Activated T-cell treated with anti-CD3 and anti-CD28 coated beads, Interleukin-2, amount 50 U/mL, for 1 hour (primary cell): ENCODE results near the gene PREX1.
"Not testable (repeated sequence)": the region's sequence is repeated elsewhere in the genome, so short reads cannot be mapped to it uniquely, and the experiment has no call there.

Experiments used
- DNase-seq: peaks from one replicate; pipeline ENCODE4 v3.0.0-alpha.2; 2020

PREX1 gene

DNA sequence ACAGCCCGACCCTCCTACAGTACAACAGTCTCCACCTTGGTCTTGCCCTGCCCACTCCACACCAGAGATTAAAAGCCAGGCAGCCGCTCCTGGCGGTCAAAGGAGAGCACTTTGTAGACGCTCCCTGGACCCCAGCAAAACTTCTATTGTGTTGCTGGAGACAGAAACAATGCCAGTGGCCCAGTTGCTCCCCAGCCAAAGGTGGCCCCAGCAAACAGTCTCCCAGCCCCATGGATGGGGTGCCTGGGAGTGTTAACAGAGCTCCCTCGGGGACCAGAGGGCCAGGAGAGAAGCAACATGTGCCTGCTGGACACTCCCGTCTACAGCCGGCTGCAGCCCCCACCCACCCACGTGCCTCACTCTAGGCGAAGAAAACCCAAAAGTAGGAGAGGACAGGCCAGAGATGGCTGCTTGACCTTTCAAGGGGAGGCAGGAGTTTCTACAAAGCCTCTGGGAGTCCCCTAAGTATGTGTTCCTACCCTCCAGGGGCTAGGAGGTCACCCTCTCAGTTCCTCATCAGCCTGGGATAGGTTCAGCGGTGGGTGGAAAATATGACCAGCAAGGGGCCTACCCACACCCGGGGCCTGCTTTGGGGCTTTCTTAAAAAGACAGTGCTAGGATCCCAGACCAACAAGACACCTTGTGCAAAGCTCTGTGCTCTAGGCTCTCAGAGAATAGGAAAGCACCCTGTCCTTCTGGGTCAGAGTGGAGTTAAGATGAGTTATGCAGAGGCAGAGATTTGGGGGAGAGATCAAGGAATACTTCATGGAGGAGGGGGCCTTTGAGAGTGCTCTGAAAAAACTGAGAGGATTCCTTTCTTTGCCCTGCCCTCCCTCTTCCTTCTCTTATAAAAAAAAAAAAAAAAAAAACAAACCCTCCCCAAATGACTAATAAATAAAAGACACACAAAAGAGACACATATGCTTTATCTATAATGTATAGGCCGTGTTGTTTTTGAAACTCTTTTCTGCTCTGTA lies 19.0 kb upstream of the PREX1 start:
- no peak for DNase-seq

GRCh38 chr20:48845721-48846306 lies 18.0 kb upstream of the PREX1 start:
- no peak for DNase-seq

DNA sequence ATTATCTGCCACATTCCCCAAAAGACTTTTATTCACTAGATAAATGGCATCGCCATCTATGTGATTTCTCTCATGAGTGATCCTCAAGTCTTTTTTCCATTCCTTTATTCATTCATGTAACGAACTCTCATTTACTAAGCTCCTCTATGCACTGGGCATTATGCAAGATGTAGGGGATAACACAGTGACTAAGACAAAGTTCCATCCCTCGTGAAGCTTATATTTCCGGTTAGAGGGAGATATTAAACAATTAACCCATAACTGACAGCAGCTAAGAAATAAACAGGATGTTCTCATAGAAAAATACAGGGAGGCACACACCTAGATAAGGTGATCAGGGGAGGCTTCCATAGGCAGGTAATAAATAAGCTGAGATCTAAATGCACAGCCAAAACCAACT lies 17.2 kb upstream of the PREX1 start:
- DNase-seq, result no peak

DNA sequence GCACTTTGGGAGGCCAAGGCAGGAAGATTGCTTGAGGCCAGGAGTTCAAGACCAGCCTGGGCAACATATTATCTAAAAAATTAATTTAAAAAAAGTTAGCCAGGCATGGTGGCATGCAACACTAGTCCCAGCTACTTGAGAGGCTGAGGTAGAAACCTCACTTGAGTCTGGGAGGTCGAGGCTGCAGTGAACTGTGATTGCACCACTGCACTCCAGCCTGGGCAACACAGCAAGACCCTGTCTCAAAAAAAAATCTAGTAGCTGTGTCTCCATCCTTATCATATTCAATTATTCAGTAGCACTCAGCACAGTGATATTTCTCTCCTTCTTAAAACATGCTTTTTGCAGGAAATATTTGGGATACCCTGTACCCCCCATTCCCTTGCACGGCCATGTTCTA lies 16.1 kb upstream of the PREX1 start:
- not testable (repeated sequence) for DNase-seq

- DNase-seq, result no peak
Observed at GRCh38 chr20:48843057-48843806, 15.4 kb upstream of the PREX1 start.

DNA sequence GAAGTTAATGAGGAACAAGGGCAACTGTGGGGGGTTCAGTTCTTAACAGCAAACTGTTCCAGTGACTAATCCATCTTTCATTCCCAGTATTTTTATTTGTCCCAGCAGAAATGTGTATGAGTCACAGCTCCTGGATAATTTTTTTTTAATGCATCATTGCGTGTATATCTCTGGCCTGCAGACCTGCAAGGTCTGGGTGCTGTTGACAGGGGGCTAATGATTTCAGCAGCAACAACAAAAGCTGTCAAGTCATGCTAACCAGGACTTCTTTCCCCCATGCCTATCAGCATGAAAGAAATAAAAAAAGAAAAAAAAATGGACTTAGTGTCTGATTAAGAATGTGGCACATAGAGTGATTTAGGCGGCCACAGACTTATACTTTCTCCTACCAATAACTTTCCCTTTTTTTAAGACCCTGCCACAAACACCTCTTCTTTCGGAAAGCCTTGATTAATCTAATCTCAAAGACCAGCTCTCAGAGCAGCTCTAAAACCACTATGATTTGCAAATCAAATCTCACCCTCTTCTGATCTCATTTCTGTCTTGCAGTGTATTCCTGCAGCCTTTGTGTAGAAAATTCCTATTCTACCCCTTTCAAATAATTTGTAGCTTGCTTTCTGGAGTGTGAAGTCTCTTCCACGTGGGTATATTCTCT lies 14.2 kb upstream of the PREX1 start:
- DNase-seq, result no peak

DNA sequence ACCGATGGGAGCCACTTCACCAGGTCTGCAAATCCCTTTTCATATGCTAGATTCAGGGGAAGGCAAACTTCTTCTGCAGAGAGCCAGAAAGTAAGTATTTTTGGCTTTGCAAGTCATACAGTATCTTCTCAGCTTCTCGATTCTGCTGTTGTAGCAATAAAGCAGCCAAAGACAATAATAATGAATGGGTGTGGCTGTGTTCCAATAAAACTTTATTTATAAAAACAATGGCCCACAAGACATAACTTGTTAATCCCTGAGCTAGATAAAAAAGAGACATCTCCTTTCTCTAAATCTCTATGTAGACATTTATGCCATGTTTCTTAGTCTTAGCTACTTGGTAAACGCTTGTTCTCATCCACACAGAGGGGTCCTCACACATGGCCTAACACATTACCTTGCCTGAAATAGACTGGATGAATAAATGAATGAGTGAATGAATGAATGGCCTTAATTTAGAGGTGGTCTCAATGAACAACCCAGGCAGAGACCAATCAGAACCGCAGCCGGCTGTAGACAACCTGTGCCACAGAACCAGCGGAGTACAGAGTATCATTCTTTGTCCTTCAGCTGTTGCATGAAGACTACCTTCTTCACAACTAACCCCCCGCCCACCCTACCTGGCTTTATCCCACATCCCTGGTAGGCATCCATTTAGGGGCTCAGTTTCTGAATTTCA lies 13.5 kb upstream of the PREX1 start:
- DNase-seq, result no peak

DNA sequence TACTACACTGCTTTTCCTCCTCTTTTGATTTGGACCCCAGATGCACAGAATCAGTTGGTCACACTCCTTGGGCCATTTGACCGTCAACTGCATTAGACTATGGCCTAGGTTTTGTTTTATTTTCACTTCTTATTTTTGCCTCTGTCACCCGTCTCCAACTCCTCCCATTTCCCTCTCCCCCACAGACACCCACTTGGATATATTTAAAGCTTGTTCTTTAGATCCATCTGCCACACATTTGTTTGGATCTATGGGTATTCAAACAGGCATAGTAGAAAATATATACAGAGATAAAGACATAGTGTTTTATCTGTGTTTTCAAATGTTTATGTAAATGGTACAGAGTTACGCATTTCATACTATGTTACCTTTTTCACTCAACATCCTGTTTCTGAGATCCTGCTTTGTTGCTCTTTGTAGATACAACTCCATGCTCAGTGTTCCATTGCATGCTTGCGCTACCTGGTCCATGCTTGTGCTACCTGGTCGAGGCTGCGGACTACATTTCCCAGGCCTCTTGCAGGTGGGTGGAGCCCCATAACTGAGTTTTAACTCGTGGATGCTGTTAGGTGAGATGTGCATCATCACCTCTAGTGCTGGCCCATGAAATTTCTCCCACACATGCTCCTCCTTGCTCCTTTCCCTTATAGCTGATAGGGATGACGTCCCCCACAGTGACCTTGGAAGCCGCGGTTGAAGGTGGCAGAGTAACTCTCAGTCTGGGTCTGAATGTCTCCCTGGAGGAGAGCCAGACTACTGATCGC lies 11.5 kb upstream of the PREX1 start:
- DNase-seq, result no peak

DNA sequence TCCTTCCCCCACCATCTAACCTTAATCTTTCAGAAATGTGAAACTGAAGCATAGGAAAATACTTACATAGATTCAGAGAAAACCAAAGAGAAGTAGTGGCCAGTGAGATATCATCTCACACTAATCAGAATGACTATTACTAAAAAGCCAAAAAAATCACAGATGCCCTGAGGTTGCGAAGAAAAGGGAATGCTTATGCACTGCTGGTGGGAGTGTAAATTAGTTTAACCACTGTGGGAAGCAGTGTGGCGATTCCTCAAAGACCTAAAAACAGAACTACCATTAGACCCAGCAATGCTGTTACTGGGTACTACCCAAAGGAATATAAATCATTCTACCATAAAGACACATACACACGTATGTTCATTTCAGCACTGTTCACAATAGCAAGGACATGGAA lies 9.2 kb upstream of the PREX1 start:
- DNase-seq, result no peak

DNA sequence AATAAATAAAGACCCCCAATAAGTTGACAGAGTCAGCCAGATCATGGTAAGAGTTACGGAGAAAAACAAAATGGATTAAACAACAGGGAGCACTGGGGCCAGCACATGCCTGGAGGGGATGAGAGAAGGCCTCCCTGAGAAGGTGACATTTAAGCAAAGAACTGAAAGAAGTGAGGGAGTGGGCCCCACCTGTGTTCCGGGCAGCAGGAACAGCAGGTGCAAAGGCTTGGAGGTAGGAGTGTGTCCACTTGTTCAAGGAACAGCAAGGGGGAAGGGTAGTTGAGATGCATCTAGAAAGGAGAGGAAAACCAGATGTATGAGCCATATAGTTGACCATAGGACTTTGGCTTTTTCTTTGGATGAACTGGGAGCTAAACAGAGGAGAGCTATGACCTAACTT lies 7.6 kb upstream of the PREX1 start:
- no peak for DNase-seq

- no peak for DNase-seq
Observed at GRCh38 chr20:48834278-48834677, 6.5 kb upstream of the PREX1 start.

GRCh38 chr20:48832405-48832730 lies 4.6 kb upstream of the PREX1 start:
- no peak for DNase-seq

DNA sequence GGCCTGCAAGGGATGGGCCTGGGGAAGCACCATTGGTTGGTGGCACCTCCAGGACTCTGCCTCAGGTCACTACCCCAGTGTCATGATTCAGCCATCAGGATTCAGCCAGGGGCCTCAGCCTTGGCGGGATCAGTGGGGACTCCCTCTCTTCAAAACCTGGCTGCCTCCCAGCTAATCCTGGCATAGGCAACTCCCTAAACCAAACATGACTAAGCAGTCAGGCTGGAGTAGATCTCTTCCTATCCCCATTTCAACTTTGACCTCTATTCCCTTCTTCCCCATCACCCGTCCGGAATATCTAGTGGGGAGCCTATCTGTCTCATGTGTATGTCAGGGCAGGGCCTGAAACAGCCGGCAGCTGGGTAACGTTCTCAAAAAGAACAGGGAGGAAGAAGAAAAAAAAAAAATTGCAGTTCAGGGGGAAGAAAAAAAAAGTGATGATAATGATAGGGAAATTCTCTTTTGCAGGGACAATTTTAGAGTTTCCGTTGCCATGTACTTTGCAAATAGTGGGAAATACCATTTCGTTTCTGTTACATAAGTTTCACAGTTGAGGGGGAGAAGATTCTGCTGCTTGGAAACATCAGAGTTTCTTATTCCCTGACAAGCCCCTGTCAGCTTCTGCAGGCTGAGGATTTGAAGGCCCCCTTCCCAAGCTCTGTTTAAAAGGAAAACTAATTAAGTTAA lies 4.1 kb upstream of the PREX1 start:
- no peak for DNase-seq

DNA sequence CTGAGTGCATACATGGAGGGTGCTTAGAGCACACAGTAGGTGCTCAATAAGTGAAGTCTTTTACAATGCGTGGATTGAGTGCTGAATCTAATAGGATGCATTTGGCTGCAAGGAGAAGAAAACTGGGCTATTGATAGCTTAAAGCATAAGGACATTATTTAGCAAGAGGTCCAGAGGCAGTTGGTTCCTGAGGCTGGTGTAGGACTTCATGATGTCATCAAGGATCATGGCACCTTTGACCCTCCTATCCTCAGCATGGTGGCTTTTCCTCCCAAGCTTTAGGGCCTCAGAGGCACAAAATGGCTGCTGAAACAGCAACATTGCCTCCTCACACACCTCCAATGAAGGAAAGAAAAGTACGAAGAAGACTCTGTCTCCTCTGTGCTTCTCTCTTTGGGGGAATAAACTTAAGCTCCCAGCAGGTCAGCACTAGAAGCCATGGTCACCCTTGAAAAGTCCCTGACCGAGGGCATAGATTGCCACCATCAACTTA lies 3.1 kb upstream of the PREX1 start:
- no peak for DNase-seq

DNA sequence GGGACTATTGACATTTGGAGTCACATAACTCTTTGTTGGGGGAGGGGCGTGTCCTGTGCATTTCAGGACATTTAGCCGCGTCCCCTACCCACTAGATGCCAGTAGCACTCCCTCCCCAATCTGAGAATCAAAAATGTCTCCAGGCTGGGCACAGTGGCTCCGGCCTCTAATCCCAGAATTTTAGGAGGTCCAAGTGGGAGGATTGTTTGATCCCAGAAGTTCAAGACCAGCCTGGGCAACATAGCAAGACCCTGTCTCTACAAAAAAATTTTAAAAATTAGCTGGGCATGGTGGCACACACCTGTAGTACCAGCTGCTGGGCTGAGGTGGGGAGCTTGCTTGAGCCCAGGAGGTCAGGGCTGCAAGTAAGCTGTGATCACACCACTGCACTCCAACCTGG lies 2.1 kb upstream of the PREX1 start:
- DNase-seq, result no peak

GRCh38 chr20:48828734-48829460 lies 1.1 kb upstream of the PREX1 start:
- no peak for DNase-seq

- peak; percentile 52 for DNase-seq
Observed at GRCh38 chr20:48826883-48827771, 672 bp downstream of the PREX1 start.

DNA sequence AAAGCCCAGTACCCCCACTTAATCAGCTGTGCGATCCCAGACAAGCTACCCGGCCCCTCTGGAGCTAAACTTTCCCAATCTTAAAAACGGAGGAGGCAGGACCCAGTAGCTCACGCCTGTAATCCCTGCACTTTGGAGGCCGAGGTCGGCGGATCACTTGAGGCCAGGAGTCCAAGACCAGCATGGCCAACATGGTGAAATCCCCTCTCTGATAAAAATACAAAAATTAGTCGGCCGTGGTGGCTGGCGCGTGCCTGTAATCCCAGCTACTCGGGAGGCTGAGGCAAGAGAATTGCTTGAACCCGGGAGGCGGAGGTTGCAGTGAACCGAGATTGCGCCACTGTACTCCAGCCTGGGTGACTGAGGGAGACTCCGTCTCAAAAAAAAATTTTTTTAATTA lies 1.3 kb downstream of the PREX1 start:
- not testable (repeated sequence) for DNase-seq

GRCh38 chr20:48826069-48826468 lies 1.7 kb downstream of the PREX1 start:
- no peak for DNase-seq
